Coronary artery (tissue), 2 donors: Measurements from ENCODE around the gene SCYGR6.
"Not testable (repeated sequence)": the region's sequence is repeated elsewhere in the genome, so short reads cannot be mapped to it uniquely, and the experiment has no call there.

ENCODE experiments used
- DNase-seq: peaks from one replicate; pipeline ENCODE4 v3.0.0-alpha.2; 2017; ENCODE audit warnings: low spot score
- H3K27ac ChIP-seq, 2 donors: fragments of 200-600 bp; sonication (generic); one replicate each; pipeline ENCODE4 v1.5.1; 2016 to 2019
- H3K4me3 ChIP-seq: fragments of 200-600 bp; sonication (generic); 2 replicates; pipeline ENCODE4 v1.5.1; 2016; ENCODE audit warnings: mild to moderate bottlenecking, moderate library complexity
- TF ChIP-seq, protein P1 (sequence below): fragments of 200-600 bp; sonication (generic); IDR thresholded peaks from one replicate; pipeline ENCODE4 v1.5.1; 2019; ENCODE audit warnings: antibody characterized with exemption

Gene SCYGR6

DNA sequence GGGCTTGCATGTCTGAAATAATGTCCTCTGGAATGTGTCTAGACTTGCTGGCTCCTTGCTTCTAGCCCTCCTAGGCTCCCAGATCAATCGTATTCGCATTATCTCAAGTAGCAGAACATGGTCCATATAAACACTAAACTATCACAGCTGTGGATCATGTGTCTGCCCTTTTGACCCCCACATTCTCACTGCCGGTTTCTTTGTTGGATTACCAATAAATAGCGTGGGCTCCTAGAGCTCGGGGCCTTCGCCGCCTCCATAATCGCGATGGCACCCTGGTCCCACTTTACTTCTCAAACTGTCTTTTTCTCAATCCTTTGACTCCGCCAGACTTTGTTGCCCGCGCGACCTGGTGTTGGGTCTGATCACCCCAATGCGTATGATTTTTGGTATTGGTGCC is 14.8 kb upstream of the SCYGR6 start:
- TF ChIP-seq, protein P1, sequence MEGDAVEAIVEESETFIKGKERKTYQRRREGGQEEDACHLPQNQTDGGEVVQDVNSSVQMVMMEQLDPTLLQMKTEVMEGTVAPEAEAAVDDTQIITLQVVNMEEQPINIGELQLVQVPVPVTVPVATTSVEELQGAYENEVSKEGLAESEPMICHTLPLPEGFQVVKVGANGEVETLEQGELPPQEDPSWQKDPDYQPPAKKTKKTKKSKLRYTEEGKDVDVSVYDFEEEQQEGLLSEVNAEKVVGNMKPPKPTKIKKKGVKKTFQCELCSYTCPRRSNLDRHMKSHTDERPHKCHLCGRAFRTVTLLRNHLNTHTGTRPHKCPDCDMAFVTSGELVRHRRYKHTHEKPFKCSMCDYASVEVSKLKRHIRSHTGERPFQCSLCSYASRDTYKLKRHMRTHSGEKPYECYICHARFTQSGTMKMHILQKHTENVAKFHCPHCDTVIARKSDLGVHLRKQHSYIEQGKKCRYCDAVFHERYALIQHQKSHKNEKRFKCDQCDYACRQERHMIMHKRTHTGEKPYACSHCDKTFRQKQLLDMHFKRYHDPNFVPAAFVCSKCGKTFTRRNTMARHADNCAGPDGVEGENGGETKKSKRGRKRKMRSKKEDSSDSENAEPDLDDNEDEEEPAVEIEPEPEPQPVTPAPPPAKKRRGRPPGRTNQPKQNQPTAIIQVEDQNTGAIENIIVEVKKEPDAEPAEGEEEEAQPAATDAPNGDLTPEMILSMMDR, result no peak
- H3K4me3 ChIP-seq, result no peak overlapping the region
- no peak overlapping the region for H3K27ac ChIP-seq
- DNase-seq, result no peak

DNA sequence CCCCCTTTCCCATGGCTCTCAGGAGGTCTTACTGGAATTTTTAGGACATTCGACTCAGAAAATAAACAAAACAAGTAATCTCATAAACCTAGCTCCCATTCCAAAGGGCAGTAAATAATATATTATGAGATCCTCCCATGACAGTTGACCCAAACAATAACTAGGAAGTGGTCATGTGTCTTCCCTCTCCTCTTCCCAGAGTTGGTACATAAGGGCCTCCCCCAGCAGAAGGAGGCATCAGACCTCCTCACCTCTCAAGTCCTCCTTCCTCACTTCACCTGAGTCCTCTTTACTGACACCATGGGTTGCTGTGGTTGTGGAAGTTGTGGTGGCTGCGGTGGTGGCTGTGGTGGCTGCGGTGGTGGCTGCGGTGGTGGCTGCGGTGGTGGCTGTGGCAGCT is 3.5 kb upstream of the SCYGR6 start, which contains the start of gene SCYGR7:
TSS of gene SCYGR7 (plus strand) at position 301 of the 400 bp plus-strand sequence. CDS start at position 301, 0 bp downstream.
- no peak for DNase-seq
- Histone ChIP-seq H3K4me3 (no peak within 1 kb of the TSS), H3K27ac (no peak within 1 kb of the TSS)
- TF ChIP-seq, protein P1, result no peak

DNA sequence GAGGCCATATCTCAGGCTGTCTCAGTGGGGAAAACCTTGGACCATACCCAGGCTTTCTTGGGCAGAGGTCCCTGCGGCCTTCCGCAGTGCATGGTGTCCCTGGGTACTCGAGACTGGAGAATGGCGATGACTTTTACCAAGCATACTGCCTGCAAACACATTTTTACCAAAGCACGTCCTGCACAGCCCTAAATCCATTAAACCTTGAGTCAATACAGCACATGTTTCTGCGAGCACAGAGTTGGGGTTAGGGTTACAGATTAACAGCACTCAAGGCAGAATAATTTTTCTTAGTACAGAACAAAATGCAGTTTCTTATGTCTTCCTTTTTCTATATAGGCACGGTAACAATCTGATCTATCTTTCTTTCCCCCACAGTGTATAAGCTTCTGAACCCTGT is 1.7 kb downstream of the SCYGR6 start:
- not testable (repeated sequence) for H3K27ac ChIP-seq, H3K4me3 ChIP-seq, DNase-seq

DNA sequence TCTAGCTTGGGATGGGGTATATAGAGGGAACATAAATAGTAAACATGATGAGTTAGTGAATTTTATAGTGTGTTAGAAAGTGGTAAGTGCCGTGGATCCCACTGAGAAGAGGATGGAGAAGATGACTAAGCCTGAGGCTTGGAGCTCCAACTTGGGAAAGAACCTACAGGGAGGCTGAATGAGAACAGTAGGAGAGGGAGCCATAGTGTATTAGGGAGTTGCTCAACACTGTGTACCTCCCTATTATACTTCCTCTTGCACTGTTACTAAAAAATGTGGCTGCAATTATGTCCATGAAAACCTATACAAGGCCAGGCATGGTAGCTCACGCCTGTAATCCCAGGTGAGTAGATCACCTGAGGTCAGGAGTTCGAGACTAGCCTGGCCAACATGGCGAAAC is 3.9 kb downstream of the SCYGR6 start:
- no peak overlapping the region for H3K27ac ChIP-seq
- DNase-seq, result no peak
- TF ChIP-seq, protein P1, result no peak
- no peak overlapping the region for H3K4me3 ChIP-seq

DNA sequence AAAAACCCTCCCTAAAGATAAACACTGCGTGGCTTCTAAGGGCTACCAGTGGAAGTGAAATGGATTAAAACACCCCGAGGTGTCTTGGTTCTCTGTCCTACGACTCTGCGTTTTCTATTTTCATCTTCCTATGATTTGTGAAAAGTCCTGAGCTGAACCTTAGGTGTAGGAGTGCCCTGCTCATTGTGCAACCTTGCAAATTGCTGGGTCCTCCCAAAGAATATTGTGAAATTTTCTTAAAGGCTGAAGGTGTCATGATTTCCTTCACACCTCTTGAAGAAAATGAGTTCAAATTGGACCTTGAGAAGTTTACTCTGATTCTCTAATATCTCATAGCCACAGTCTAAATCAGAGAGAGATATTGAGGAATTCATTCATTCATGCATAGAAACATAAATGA is 4.9 kb downstream of the SCYGR6 start:
- H3K27ac ChIP-seq, result no peak overlapping the region
- TF ChIP-seq, protein P1, result no peak
- H3K4me3 ChIP-seq, result no peak overlapping the region
- DNase-seq, result no peak

DNA sequence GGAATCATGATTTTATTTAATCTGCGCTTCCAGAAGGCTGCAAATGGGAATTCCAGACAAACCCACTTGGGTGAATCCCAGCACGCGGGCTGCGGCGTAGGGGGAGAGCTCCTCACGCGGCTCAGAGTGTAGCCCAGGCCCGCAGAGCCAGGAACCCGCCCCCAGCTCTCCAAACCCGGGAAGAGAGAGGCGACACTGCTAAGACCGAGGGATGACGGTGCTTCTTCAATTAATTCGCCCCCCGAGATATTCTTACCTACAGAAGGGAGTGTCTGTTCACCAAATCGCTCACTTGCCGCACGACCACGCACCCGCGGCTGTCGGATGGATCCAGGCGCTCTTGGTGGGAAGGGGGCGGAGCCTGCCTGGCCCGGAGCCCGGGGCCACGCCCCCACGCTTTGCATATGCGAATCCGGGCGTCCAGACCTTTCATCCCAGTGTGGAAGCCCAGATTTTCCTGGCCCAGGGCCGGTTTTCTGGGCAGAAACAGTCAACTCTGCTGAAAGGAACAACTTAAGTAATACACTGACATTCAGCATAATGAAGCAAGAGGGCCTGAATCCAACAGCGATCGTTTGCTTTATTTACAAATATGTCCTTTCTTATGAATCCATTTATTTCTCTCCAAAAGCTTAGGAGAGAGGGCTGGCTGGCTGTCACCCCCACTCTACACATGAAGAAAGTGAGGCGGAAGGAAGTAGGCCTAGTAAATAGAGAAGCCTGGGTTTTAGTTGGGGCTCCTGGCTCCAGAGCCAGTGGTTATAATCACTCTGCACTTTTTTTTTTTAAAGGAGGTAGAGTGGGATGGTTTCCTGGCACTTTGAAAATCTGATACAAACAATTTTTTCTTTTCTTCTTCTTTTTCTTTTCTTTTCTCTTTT is 6.6 kb downstream of the SCYGR6 start, which contains the start of gene SLC19A3:
TSS of gene SLC19A3 (minus strand) at position 342 of the 881 bp plus-strand sequence. CDS start 15,710 bp downstream, outside the sequence.
- DNase-seq, result peak; percentile 91
- H3K4me3 ChIP-seq, result peak within 1 kb of the TSS; percentile 62
- peak within 1 kb of the TSS; percentile 51 to 71 for H3K27ac ChIP-seq
- TF ChIP-seq, protein P1, result no peak

DNA sequence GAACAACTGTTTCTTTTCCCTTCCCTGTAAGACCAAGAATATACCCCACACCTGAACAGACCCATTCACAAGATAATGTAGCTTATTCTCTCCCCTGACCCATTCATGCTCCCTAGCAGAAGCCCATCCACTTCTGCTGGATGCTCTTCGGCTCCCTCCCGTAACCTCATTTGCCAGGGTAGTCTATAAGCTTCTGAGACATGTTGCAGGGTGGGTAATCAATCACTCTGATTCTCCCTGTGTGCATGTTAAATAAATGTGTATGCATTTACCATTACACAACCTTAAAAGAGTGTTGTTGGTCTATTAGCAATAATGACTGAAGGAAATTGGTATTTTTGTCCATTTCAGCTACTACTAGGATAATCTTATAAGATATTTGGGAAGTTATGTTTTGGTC is 8.1 kb downstream of the SCYGR6 start:
- Histone ChIP-seq H3K4me3 (no peak overlapping the region), H3K27ac (peak overlapping the region in 1 of 2 donors; percentile 30)
- TF ChIP-seq, protein P1, result no peak
- no peak for DNase-seq
